HPDE6-E6E7 (cell line): ENCODE results near the gene SELPLG.
"Not testable (repeated sequence)": the region's sequence is repeated elsewhere in the genome, so short reads cannot be mapped to it uniquely, and the experiment has no call there.

Experiments used
- DNase-seq: peaks from one replicate; pipeline ENCODE4 v3.0.0; 2011; ENCODE audit warnings: missing footprints; ENCODE audit errors: extremely low spot score

The SELPLG gene

DNA sequence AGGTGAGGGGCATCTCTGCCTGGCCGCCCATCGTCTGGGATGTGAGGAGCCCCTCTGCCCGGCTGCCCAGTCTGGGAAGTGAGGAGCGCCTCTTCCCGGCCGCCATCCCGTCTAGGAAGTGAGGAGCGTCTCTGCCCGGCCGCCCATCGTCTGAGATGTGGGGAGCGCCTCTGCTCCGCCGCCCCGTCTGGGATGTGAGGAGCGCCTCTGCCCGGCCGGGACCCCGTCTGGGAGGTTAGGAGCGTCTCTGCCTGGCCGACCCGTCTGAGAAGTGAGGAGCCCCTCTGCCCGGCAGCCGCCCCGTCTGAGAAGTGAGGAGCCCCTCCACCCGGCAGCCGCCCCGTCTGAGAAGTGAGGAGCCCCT is 22.1 kb upstream of the SELPLG start:
- not testable (repeated sequence) for DNase-seq

DNA sequence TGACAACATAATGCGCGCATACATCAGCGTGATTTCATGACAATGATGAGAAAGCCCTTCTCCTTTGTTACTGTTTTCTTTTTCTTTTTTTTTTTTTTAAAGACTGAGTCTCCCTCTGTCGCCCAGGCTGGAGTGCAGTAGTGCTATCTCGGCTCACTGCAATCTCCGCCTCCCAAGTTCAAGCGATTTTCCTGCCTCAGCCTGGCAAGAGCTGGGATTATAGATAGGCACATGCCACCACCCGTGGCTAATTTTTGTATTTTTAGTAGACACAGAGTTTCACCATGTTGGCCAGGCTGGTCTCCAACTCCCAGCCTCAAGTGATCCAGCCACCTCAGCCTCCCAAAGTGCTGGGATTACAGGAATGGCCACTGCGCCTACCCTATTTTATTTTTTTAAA is 20.9 kb upstream of the SELPLG start:
- not testable (repeated sequence) for DNase-seq

GRCh38 chr12:108653922-108654321 is 20.2 kb upstream of the SELPLG start:
- DNase-seq: no peak

DNA sequence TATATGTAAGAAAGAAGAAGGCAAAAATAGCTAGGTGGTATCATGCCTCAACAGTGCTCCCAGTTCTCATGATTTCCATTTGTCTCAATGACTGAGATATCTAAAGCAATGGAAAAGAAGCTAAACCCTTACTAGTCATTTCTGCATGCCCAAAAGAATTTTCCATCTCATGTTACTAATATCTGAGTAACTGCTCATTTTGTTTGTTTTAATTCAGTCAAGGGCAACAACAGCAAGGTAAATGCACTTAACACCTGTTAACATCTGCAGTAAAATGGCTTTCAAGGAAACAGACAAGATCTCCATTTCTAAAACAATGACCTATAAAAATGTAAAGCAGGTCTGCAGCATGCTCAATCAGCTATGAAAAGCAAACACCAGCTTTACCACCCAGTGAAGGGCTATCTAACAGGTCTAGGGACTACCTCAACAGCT is 19.4 kb upstream of the SELPLG start:
- no peak for DNase-seq

- no peak for DNase-seq
Observed at GRCh38 chr12:108650083-108650482, 16.4 kb upstream of the SELPLG start.

DNA sequence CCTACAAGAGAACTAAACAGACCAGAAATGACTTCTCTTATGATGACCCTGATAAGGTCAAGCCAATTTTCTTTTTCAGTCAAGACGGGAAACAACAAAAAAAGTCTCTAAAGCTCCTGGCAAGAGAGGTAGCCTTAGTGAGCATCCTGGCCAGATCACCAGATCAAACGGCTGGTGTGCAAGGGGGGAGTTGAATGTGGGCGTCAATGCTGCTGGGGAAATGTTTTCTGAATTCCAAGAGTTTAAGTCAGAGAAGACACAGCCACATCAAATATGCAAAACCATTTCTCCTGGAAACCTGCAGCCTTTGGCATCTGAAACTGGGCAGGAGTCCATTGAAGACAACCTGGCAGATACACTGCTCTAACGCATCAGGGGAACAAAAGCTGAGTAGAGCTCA is 16.0 kb upstream of the SELPLG start:
- DNase-seq: no peak

DNA sequence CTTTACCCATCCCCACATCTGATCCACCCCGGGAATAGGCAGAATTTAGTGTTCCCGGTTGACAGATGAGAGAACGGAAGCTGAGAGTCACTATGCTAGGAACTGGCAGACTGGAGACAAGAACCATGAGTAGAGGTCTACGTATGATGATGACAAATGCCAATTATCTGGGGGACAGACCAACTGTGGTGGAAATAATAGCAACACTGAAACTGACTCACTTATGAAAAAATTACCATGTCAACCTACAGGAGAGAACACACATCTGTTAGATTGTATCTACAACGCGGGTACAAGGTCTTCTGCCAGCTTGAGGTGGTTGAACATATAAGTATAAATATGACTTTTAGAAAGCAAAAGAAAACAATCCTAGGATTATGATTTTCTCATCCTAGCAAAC is 15.4 kb upstream of the SELPLG start:
- DNase-seq: no peak

GRCh38 chr12:108648371-108648770 is 14.7 kb upstream of the SELPLG start:
- no peak for DNase-seq

- DNase-seq: no peak
Observed at GRCh38 chr12:108647585-108648287, 14.0 kb upstream of the SELPLG start.

- no peak for DNase-seq
Observed at GRCh38 chr12:108646600-108647579, 13.2 kb upstream of the SELPLG start.

- DNase-seq: no peak
Observed at GRCh38 chr12:108645686-108646599, 12.2 kb upstream of the SELPLG start.

- no peak for DNase-seq
Observed at GRCh38 chr12:108644811-108645120, 11.1 kb upstream of the SELPLG start.

DNA sequence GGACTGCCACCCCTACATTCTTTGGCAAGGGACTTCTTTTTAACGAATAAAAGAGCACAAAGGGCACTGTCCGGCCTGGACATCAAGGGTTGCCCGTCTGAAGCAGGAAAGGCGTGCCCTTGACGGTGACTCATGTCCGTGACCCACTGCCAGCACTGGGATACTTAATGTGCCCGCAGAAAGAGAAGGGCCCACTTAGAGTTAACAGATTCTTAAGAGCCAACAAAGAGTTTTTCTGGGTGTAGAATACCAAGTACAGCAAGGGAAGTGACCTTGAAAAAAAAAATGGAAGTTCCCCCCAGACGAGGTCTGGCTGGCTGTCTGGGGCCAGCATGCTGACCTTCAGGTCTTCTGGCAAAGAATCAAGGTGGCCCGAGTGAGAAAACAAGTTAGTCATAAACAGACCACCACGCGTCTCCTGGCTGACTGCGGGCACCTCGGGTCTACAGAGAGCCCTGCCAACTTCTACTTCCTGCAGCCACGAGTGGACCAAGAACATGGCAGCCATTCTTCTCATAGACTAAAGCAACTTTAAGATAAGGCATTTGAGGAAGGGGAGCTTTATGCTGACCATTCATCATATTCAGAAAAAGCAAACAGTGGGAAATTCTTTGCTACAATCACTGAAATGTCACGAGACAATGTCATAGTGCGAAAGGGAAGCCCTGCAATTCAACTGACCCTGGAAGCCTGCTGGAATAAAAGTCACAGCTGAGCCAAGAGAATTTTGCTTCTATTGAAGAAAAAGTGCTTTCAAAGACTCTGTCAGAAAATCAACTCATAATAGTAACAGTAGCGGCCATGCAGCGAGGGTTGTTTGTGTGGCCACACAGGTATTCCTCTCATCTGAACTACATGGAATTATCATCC is 10.5 kb upstream of the SELPLG start:
- no peak for DNase-seq

DNA sequence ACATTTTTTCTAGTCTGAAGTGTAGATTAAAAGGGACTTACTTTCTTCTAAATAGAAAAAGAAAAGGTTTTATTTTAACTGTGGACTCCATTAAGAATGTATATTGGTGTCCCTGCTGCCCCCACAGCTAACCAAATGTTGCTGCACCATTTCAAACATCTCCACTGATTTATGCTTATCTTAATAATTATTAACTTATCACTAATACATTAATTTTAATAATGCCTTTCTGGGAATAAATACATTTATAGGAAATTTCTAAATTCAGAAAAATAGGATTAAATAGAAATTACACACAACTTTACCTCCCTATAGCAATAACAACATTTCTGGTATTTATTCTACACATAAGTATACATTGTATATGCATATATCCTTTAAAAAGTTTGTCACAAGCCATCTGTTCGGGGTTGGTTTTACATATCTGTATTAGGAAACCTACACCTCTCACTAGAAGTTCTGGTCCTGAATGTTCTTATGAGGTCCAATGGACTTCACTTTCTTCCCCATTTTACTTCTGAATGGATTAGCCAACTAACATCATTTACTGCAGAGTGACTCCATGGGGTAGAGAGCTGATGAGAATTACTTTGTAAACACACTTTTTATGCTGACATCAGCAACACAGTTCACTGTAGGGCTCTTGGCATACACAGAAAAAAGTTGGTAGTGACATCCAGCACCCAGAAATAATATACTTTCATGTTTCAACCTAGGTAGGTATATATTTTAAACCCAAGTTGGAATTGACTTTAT is 9.4 kb upstream of the SELPLG start:
- no peak for DNase-seq

GRCh38 chr12:108642269-108642870 is 8.7 kb upstream of the SELPLG start:
- no peak for DNase-seq

DNA sequence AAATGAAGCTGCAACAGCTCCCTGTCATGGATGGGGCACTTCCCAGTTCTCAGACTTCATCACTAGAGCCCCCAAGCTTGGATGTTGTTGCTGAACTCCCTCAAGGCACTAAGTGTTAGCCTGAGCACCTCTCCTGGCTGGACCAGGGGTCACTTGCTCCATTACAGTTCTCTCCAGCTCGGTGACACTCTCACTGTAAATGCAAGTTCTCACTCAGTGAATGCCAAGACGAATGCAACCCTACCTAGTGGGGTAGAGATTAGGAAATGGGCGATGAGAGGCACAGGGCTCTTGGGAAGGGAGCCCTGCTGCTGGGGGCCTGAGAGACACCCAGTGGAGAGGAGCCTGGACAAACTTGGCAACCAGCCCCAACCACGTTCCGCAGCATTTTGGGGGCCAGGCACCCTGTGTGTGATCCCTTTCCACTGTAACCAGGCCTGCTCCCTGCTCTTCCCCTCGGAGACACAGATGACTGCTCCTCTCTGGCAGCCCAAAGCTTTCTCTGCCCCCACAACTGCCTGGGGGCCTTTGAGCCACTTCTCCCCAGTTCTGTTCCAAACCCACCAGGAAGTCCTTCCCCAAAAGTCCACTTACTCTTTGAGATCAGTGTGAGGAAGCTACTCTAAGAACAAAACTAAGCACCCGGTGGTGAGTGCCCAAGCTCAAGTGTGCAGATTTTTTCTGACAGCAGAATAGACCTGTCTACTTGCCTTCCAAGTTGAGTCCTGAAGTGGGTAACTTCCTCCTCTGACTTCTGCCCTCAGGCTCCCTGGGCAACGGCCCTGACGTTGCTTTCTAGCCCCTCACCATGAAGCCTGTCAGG is 8.0 kb upstream of the SELPLG start:
- DNase-seq: no peak

DNA sequence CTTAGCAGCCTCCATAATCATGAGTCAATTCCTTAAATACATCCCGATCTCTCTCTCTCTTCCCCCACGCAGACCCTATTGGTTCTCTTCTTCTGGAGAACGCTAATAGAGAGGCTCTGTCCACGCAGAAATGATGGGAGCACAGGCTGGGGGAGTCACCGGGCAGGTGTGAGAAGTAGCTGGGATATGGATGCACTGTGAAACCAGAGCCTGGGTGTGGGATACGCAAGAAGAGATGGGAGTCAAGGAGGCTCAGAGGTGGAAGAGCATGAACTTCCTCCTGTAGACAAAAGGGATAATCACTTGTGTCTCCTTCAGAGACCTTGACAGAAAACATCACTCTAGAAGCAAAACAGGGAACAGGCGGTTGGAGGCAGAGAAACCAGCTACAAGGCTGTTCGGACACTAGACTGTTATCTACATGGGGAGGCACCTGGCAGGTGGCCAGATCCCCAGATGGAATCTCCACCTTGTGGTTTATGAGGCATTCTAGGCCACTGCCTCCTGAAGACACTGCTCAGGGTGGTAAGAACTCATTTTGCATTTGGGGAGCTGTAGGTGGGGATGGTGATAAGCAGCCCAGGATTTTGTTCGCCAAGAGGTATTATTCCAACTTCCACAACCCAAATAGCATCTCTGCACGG is 7.2 kb upstream of the SELPLG start:
- no peak for DNase-seq

DNA sequence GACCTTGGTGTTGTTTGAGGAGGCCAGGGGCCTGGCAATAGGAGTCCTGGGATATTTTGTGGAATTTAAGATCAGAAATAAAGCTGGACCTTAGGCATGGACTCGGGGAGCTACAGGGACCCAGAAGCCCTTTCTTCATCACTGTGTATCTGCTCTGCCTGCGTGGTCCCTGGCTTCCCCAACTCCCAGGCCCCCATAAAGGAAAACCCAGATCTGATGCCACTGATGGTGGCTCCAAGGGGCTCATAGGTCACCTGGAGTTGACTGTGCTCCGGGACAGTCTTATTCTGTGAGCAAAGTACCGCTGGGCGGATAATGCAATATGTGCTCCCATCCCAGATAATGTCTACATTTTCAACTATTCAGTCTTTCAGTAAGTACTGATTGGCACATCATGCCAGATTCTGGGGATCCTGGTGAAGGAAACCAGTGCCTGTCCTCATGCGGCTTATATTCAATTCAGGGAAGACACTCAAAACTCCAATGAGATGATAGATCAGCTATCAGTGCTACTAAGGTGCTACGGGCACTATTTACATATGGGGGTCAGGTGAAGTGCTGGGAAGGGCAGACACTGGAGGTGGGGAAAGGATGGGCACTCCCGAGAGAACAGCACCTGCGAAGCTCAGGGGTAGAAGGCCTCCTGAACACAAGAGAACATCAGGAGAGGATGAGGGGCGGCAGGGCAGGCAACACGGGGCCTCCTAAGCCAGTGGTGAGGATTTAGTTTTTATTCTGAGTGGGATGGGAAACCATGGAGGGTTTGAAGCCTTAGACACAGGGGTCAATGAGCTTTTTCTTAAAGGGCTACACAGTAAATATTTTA is 5.5 kb upstream of the SELPLG start:
- DNase-seq: no peak
